Activated CD8-positive, alpha-beta memory T cell treated with anti-CD3 and anti-CD28 coated beads for 4 hours (primary cell): ENCODE data around the gene GGCX.

Experiments used
- DNase-seq, 2 donors: peaks; one replicate each; pipeline ENCODE4 v3.0.0-alpha.2; 2020; ENCODE audit warnings: low read depth in 2 of 2

Gene GGCX

DNA sequence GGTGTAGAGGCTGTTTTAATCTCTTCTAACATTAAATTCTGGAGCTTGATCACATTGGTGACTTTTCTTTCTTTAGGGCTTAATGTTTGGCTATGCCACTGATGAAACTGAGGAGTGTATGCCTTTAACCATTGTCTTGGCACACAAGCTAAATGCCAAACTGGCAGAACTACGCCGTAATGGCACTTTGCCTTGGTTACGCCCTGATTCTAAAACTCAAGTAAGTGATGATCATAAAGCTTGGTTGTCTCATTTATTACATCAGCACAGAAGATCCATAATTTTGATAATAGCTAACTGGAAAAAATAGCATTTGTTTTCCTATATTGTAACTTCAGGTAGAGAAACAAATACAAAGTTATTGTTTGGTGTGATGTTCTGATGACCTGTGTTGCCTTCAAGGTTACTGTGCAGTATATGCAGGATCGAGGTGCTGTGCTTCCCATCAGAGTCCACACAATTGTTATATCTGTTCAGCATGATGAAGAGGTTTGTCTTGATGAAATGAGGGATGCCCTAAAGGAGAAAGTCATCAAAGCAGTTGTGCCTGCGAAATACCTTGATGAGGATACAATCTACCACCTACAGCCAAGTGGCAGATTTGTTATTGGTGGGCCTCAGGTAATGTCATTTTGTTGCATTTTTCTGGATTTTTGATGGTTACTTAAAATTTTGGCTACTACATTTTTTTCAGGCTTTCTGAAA is 19.4 kb downstream of the GGCX start:
- DNase-seq = no peak

DNA sequence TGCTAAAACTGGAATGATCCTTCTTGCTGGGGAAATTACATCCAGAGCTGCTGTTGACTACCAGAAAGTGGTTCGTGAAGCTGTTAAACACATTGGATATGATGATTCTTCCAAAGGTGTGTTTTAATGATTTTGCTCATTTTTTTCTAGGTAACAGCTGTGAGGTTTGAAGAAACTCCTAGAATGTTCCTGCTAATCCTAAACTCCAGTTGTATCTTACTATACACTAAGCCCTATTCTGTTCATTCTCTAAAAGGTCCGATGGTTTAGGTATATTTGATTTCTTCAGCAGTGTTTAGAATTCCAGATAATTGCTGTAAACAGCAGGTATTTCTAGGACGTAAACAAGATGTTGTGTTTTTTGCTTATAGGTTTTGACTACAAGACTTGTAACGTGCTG is 20.0 kb downstream of the GGCX start:
- DNase-seq = no peak

- DNase-seq = no peak
These were observed 21.1 kb downstream of the GGCX start for GRCh38 chr2:85540133-85540648.

GRCh38 chr2:85539361-85540132 is 21.7 kb downstream of the GGCX start:
- peak; percentile 59 to 65 for DNase-seq

GRCh38 chr2:85538507-85539360 is 22.6 kb downstream of the GGCX start, which contains the start of gene MAT2A:
MAT2A (plus strand) TSS chr2:85539168; CDS start chr2:85539288, 120 bp downstream.
- DNase-seq = peak; percentile 79 to 81

- no peak for DNase-seq
These were observed 23.4 kb downstream of the GGCX start for GRCh38 chr2:85537600-85538506.

- no peak for DNase-seq
These were observed 24.8 kb downstream of the GGCX start for GRCh38 chr2:85536479-85536878.

DNA sequence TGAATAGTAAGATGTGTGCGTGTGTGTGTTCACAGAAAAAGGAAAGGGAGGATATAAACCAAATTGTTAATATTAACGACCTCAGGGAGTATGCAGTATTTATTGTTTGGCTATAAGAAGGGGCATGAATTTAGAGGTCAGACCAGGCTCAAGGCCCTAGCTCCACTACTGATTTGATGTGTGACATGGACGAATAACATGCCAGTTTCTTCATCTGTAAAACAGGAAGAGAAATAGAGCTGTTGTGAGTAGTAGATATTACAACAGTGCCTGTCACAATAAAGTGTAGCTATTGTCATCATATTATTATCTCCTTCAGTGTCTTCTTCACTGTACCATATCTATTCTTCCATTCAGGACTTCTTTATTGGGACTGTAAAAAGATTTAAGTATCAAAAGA is 26.4 kb downstream of the GGCX start:
- DNase-seq = no peak

DNA sequence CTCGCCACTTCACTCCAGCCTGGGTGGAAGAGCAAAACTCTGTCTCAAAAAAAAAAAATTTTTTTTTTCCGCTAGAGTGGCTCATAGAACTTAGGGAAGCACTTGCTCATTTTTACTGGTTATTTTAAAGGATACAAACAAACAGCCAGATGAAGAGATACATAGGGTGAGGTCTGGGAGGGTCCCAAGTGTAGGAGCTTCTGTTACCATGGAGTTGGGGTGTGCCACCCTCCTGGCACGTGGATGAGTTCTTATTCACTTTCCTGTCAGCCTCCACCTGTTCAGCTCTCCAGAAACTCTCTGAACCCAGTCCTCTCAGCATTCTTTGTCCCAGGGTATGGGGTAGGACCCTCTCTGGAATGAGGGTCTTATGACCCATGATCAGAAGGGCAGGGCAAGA is 27.2 kb downstream of the GGCX start:
- no peak for DNase-seq

GRCh38 chr2:85531589-85531988 is 29.7 kb downstream of the GGCX start:
- no peak for DNase-seq

GRCh38 chr2:85529809-85530208 is 31.5 kb downstream of the GGCX start:
- DNase-seq = no peak

GRCh38 chr2:85528355-85528754 is 32.9 kb downstream of the GGCX start:
- no peak for DNase-seq

- no peak for DNase-seq
These were observed 33.5 kb downstream of the GGCX start for GRCh38 chr2:85527787-85528186.

- DNase-seq = no peak
These were observed 35.7 kb downstream of the GGCX start for GRCh38 chr2:85525567-85525966.

DNA sequence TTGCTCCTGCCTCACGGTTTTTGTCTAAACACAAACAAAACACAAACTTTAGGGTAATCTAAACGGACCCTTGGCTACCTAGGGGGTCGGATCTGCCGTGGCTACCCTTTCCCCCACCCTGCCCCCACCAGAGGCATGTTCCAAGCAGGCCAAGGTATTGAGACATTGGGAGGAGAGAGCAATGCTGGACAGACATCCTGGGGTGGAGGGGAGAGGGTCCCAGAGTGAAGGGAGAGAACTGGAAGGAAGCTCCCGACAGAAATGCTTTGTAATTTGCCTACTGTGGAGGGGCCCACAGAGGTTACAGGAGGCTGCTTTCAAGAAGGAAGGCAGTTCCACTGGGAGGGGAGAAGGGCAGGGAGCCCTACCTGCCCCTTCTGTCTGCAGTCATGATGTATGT is 36.3 kb downstream of the GGCX start:
- DNase-seq = no peak

DNA sequence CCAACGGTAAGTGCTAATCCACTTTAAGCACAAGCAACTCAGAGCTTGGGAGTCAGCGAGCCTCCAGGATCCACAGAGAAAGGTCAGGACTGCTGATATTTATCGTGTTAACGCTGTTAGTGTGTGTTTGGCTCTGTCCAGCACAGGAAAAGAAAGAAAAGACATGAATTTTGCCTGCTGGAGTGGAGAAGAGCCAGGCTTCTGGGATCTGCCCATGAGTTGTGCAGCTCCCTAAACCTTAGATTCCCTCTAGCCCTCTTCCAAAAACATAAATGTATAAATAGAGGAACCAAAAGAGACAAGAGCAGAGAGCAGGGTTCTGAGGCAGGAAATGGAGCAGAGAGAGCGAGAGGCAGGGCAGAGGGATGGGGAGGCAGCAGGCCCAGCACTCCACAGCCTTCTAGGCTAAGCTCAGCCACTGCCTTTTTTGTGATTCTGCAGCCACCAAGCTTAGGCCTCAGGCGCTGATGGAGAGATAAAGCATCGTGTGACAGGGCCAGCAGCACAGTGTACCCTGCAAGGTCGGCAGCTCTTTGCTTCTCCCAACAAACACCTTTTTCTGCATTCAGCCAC is 36.9 kb downstream of the GGCX start:
- DNase-seq = no peak

DNA sequence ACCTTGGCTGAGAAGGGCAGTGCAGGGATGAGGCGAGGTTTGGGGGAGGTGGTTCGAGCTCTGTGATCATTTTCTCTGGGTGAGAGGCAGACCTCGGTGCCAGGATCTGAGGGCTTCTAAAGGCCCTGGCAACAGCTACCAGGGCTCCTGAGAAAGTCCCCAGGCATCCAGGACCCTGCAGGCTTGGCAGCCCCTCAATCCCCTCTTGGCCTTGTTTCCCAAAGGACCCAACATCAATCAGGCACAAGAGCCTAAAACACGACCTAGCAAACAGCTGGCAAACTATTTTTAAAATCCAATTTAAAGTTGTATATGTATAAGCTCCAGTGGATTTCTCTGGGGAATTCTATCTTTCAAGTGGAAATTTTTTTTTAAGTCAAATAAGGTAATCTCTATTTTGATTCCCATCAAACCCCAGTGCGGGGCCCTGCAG is 37.4 kb downstream of the GGCX start:
- DNase-seq = no peak

- no peak for DNase-seq
These were observed 38.0 kb downstream of the GGCX start for GRCh38 chr2:85523062-85523902.

GRCh38 chr2:85522090-85522647 is 39.1 kb downstream of the GGCX start:
- DNase-seq = no peak
